Prostate gland (tissue), 2 donors: ENCODE results near the gene PRKCI.

ENCODE experiments used
- CTCF ChIP-seq, 4 experiments: fragments of 200-600 bp in 2 of 4; fragments of 450-650 bp in 2 of 4; sonication (generic) in 2 of 4; IDR thresholded peaks; 1 replicate in 3 of 4; 2 replicates in 1 of 4; pipeline ENCODE4 v1.5.1; 2016 to 2019; ENCODE audit warnings: antibody characterized with exemption in 4 of 4, mild to moderate bottlenecking in 2 of 4, moderate library complexity in 2 of 4
- POLR2AphosphoS5 ChIP-seq: sonication (generic); formaldehyde crosslinking; IDR thresholded peaks from one replicate; pipeline ENCODE4 v1.6.1; 2017; ENCODE audit warnings: antibody characterized with exemption

GRCh38 chr3:170226426-170226960 lies 4.3 kb downstream of the PRKCI start:
- TF ChIP-seq POLR2AphosphoS5 (no peak), CTCF (IDR thresholded peaks at IDR 0.05) (no peak)
